Activated CD8-positive, alpha-beta memory T cell treated with anti-CD3 and anti-CD28 coated beads, Interleukin-2, amount 50 U/mL, for 48 hours (primary cell): ENCODE data around the gene ANKRD40CL.
"Not testable (repeated sequence)": the region's sequence is repeated elsewhere in the genome, so short reads cannot be mapped to it uniquely, and the experiment has no call there.

Experiments
- DNase-seq: peaks from one replicate; pipeline ENCODE4 v3.0.0-alpha.2; 2020

Gene ANKRD40CL

DNA sequence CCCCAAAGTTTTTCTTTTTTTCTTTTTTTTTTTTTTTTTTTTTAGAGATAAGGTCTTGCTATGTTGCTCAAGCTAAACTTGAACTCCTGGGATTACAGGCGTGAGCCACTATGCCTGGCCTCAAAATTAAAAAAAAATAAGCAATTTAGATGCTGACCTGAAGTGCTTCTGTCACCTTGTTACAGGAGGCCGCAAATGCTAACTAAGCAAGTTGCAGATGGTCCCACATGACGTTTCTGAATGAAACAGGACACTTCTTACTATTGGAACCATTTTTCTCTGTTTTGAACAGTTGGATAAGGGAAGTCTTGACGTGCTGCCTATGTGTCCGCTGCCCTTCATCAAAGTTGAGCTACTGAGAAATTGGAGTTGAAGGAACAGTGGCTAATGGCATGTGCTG lies 8.8 kb downstream of the ANKRD40CL start:
- no peak for DNase-seq

DNA sequence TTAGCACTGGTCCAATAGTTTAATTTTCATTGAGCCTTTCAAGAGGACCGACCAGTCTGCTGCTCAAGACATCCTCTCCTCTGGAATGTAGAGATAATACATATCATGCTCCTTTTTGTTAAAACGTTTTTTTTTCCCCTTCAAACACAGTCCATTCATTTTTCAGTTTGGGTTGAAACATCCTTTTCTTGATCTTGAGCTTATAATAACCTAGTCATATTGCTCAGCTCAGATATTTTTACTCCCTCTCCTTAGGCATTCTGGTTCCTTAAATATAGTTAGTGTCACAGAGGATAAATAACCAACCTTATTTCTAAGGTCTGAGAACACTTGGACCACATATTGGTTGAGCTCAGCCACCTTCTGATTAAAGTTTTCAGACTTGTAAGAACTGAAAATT lies 12.8 kb downstream of the ANKRD40CL start:
- DNase-seq, result no peak

DNA sequence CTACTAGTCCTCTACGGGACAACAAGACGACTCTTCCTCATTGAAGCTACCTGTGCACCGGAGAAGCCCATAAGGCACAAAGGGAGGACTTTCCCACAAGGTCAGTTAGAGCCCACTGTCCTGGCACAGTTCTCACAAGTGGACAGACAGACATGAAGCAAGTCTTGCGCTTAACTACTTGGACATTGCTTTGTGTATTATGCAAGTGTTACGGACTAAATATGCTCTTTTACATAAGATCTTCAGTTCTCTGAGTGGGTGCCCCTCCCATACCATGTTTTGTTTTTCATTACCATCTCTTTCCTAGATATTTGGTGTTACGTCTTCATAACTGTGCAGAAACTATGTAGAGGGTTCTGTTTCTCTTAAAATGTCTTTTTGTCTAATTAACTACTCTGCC lies 18.1 kb downstream of the ANKRD40CL start:
- DNase-seq, result no peak

DNA sequence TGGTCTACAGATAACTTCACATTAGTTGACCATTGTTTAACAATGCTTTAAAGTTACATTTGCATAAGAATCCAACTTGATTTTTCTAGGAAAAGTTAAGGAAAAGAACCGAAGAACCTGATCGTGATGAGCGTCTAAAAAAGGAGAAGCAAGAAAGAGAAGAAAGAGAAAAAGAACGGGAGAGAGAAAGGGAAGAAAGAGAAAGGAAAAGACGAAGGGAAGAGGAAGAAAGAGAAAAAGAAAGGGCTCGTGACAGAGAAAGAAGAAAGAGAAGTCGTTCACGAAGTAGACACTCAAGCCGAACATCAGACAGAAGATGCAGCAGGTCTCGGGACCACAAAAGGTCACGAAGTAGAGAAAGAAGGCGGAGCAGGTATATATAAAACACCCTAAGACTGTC lies 21.7 kb downstream of the ANKRD40CL start:
- DNase-seq, result no peak

DNA sequence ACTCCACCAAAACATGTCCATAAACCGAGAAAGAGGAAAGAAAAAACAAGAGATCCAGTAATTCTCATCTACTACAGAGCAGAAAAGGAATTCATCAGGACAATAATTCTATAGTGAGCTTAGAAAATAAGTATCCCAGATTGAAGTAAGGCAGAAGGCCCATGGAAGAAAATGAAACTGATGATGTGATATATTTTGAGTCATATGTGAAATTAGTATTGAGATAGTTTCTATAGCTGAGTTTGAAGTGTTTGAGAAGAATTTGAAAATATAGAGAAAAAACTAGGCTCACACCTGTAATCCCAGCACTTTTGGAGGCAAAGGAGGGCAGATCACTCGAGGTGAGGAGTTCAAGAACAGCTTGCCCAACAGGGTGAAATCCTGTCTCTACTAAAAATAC lies 28.2 kb downstream of the ANKRD40CL start:
- DNase-seq, result no peak

DNA sequence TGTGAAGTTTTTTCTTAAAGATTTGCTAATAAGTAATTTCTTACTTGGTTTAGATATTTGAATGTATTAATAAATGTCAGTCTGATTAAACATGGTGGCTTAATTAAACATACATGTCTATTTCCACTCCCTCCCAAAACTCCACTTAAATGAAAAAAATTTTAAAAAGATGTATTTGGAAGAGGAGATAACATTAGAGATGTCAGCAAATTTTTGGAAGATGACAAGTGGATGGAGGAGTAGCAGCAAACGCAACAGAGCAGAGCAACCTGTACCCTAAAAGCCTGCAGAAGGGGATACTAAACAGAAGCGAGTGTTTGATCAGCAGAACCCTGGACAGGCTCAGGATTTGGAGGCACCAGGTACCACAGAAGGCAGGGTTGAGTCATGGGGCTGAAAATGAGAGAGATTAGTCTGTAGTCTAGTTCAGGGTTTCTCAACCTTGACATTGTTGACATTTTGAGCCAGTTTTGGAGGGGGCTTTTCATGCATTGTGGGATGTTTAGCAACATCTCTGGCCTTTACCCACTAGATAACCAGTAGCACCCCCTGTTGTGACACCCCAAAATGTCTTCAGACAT lies 30.1 kb downstream of the ANKRD40CL start:
- no peak for DNase-seq

DNA sequence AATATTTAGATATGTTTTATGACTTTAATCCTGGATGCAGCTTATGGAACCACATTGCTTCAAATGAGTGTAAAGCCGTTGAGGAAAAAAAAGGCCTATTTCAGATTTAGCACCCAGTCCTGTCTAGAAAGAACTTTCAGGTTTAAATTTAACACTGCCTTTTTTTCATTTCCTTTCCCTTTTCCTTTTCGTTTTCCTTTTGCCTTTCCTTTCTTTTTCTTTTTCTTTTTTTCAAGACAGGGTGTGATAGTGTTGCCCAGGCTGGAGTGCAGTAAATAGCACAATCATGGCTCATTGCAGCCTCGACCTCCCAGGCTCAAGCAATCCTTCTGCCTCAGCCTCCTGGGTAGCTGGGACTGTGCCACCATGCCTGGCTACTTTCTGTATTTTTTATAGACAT lies 32.0 kb downstream of the ANKRD40CL start:
- no peak for DNase-seq

DNA sequence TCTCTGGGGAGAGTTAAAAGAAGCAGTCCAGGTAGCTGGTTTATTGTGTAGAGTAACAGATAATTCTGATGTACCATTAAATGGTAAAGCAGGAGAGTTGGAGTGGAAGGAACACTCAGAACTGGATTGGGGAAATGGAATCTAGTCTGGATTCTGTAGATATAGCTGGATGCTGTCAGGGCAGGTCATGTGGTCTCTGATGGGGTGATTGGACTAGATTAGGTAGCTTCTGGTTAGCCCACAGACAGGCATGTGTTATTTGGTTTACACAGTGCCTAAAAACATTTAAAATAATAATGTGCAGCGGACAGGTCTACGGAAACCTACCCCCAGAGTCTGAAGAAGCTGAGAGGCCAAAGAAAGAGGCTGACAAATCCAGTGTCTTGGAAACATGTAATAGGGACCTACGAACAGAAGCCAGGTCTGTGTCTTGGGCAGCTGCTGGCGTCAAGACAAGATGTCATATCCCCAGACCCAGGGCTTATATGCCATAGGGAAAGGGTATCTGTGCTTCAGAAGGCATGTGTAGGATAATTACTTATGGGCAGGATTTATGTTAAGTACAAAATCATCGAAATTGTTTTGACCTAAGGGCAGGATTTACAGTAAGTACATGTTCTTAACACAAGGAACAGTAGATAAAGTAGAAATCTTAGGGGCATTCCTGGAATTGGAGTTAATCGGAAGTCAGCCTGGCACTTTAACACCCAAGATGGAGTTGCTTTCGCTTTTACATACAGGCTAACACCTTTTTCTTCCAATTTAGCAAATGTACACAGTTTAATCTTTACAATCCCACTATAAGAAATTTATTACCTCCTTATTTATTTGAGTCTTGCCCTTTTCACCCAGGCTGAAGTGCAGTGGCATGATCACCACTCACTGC lies 35.5 kb downstream of the ANKRD40CL start:
- DNase-seq, result no peak

DNA sequence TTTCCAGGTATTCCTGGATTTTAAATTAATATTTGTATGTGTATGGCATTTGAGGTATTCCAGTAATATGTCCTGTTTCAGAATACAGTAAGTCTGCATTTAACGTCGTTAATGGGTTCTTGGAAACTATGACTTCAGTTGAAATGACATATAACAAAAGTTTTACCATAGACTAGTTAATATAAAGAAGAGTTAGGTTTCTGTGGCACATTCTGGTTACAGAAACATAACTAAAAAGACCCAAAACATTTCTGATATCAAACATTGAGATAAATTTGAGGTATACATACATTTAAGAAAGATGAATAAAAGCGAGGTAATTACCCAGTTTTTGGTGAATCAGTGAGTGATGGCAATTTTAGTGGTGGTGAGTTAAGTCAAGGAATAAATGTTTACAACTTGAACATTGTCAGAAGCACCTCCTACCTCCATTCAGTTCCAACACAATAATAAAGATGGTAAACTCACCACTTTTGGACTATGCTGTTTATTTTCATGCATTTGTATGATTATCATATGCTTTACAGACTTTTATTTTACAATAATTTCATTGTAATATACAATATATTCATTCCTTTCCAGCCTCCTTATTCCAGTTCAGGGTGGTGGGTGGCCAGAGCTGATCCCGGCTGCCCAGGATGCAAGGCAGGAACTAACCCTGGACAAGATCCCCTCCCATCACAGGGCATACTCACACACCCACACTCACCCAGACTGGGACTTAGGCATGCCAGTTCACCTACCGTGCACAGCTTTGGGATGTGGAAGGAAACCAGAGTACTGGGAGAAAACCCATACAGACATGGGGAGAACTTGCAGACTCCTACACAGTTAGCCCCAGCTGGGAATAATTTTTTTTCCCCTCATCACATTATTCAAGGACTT lies 38.2 kb downstream of the ANKRD40CL start:
- no peak for DNase-seq

DNA sequence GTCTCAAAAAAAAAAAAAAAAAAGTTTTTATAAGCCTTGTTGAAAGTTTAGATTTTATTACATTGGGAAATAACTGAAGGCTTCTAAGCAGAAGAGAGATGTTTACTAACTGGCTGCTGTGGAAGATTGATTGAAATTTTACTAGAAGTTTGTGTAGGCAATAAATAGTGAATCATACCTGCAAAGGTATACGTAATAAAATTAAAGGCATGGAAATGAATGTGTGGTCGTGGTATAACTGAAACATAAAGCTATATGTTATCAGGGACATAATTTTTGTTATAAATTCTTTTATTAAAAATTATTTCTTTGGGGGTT lies 39.2 kb downstream of the ANKRD40CL start:
- no peak for DNase-seq

DNA sequence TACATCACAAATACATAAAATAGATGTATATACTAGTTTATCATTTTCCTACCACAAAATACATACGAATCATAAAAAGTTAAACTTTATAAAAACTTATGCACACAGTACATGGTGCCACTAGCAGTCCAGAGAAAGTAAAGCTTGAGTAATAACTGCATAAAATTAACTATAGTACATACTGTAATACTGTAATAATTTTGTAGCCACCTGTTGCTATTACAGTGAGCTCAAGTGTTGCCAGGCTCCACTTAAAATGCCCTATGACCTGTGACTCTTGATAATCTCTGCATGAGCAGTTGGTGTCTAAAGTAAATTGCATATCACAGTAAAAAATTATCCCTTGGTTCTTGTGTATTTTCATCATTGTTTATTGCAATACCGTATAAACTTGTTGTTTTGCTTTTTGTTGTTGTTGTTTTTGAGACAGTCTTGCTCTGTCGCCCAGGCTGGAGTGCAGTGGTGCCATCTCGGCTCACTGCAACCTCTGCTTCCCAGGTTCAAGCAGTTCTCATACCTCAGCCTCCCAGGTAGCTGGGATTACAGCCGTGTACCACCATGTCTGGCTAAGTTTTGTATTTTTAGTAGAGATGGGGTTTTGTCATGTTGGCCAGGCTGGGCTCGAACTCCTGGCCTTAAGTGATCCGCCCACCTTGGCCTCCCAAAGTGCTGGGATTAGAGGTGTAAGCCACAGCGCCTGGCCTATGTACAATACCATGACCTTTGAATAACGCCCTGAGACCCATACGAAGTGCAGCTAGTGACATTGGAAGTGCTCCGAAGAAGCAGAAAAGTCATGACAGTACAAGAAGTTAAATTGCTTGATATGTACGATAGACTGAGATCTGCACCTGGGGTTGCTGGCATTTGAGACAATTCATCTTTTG lies 41.3 kb downstream of the ANKRD40CL start:
- no peak for DNase-seq

DNA sequence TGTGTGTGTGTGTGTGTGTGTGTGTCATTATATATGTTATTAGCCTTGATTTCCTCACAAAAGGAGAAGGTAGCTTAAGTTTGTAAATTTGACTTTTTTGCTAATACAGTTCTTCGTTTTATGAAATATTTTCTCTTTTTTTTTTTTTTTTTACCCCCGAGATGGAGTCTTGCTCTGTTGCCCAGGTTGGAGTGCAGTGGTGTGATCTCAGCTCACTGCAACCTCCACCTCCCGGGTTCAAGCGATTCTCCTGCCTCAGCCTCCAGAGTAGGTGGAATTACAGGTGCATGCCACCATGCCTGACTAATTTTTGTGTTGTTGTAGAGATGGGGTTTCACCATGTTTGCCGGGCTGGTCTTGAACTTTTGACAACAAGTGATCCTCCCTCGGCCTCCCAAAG lies 42.7 kb downstream of the ANKRD40CL start:
- DNase-seq, result not testable (repeated sequence)

DNA sequence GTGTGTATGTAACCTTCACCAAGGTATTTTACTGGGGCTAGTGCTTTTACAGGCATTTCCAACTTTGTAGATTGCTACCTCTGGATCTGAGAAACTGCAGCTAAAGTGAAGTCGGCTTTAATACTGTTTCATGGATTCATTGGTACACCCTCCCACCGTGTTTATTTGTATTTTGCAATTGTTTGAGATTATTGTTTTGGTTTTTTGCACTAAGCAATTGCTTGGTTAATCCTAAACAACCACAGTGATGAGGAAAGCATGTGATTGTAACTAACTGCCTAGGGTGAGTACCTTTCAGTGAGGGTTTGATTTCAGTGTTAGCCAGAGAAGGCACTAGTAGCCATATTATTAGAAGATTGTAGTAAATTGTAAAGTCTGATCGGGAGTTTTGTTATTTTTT lies 44.6 kb downstream of the ANKRD40CL start:
- no peak for DNase-seq

DNA sequence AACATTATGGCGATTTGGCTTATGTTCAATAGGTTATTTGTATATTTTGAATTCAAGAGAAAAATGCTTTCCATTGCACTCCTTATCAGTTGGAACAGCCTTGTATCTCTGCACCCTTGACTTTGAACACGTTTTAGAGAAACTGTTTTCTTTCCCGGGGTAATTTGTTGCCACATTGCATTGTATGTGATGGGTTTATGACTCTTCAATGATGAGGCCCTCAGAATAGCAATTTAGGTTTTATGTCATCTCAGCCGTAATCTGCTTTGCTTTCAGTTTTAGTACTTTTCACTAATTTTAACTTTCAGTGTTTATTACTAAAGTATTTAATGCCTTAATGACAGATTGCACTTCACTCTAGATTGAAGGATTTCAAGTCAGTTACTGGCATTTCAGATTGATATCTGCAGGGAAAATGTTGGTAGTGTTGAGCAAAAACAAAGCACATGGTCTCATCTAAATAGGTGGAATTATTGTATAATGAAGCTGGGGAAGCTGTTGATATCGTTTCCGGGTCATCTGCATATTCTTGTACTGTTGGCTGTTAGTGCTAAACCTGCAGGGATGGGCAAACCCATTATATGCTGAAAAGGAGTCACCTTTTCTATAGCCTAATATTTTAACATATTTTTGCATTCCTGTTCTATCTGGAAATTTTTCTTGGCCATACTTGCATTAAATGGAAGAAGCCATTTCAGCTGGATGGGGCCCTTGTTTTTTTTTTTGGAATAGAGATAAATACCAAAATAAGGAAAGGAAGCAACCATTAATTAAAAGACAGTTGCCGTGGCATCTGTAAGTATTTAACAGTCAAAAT lies 45.9 kb downstream of the ANKRD40CL start:
- DNase-seq, result no peak

DNA sequence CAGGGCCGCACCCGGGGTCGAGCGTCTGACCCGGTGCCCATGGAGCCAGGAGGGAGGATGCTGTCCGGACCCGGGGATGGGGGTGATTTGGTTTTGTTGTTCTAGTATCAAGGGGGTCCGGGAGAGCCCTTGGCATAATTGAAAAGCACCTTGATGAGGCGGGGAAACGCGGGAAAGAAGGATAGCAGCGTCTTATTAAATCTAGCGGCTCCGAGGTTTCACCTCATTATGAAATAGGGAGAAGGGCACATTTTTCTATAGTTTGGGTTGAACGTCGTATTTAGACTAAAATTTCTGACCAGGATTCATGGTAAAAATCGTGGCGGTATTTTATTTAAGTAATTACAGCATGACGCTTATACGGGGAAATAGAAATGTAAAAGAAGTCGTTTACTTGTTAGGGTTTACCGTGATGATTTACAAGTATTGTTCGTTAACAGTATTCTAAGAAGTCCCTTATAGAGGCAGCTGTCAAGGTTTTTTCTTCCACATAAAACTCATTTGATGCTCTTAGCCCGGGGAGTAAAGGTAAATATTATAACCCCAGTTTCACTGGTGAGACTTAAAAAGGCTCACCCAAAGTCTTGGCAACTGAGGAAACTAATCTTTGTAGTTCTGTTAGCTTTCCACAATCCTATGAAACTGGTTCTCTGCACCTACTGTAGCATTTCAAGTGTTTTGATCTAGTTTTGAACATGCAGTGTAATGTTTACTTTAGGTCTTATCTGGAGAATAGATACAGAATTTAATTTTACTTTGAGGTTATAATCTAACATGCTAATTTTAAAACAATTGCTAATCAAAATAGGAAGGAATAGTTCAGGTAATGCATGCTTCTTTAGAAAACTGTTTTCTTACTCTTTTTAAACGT lies 47.2 kb downstream of the ANKRD40CL start:
- no peak for DNase-seq

DNA sequence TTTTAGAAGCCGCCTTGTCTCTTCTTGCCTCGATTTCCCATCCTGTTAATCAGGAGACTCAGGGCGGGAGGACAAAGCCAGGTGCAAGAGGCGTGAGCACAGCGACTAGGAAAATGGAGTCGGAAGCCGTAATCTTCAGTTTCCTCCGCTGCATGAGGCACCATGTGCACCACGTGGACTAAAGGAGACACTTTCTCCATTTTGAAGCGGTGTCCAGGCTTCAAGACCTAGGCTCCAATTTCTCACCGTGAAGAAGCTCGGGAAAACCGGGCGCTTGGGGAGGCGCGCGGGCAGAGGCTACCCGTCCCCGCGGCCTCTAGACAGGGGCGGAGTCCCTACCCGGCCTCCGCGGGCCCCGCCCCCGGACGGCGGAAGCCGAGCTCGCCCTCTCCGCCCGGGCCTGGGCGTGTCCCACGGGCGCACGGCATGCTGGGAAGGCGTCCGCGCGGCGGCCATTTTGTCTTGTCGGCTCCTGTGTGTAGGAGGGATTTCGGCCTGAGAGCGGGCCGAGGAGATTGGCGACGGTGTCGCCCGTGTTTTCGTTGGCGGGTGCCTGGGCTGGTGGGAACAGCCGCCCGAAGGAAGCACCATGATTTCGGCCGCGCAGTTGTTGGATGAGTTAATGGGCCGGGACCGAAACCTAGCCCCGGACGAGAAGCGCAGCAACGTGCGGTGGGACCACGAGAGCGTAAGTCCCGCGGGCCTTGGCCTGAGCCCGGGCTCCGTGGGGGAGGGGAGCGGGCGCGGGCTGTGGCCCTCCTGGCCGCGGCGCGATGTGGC lies 48.0 kb downstream of the ANKRD40CL start, which contains the start of gene LUC7L3:
Gene LUC7L3 (plus strand): TSS at position 460 of the 780 bp plus-strand sequence. CDS start 130 bp downstream, at position 590.
- DNase-seq, result peak; percentile 96

DNA sequence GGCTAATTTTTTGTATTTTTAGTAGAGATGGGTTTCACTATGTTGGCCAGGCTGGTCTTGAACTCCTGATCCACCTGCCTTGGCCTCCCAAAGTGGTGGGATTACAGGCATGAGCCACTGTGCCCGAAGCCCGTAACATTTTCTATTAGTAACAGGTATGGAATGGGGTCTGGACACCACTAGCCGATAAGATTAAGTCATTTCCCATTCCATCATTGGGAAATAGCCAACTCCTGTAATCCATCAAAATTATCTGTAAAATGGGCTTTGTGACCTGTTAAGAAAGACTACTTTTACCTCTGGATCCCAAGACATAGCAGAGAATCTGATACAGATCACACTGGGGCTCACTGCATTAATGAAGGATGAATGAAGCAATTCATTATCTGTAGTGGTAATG lies 51.8 kb downstream of the ANKRD40CL start:
- DNase-seq, result no peak

DNA sequence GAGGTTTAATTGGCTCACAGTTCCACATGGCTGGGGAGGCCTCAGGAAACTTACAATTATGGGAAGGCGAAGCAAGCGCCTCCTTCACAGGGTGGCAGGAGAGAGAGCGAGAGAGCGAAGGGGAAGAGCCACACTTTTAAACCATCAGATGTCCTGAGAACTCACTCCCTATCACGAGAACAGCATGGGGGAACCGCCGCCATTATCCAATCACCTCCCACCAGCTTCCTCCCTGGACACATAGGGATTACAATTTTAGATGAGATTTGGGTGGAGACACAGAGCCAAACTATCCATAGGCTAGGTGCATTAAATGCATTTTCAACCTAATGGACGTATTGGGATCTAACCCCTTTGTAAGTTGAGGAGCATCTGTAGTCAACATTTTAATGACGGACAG lies 54.7 kb downstream of the ANKRD40CL start:
- no peak for DNase-seq
